H9 (cell line): Measurements from ENCODE around the gene PARL. TPM values are rescaled to one million over a fixed set of nuclear protein-coding genes. Genes with fewer than 3 reads are reported as not detected.

Source experiments
- DNase-seq: peaks from one replicate; pipeline ENCODE4 v3.0.0-alpha.2; 2017
- H2AFZ ChIP-seq: one replicate; pipeline ENCODE4 v1.6.1; 2013; ENCODE audit warnings: mild to moderate bottlenecking, low read length, control low read depth, moderate library complexity
- H2AK5ac ChIP-seq: 2 replicates; pipeline ENCODE4 v1.6.1; 2013; ENCODE audit warnings: low read length, control low read depth, mixed read lengths; ENCODE audit not compliant: insufficient read length
- H2BK120ac ChIP-seq: one replicate; pipeline ENCODE4 v1.6.1; 2013; ENCODE audit warnings: low read depth, mild to moderate bottlenecking, low read length, control low read depth, inconsistent platforms; ENCODE audit not compliant: poor library complexity, severe bottlenecking
- H2BK12ac ChIP-seq: 2 replicates; pipeline ENCODE4 v1.6.1; 2013; ENCODE audit warnings: low read length, control low read depth, mixed read lengths, low read depth; ENCODE audit not compliant: insufficient read length
- H2BK15ac ChIP-seq: 2 replicates; pipeline ENCODE4 v1.6.1; 2013; ENCODE audit warnings: low read depth, low read length, control low read depth
- H2BK20ac ChIP-seq: one replicate; pipeline ENCODE4 v1.6.1; 2013; ENCODE audit warnings: low read depth, mild to moderate bottlenecking, low read length, control low read depth, inconsistent platforms; ENCODE audit not compliant: poor library complexity, severe bottlenecking
- H2BK5ac ChIP-seq: 2 replicates; pipeline ENCODE4 v1.6.1; 2013; ENCODE audit warnings: low read length, control low read depth, mixed read lengths; ENCODE audit not compliant: insufficient read length
- H3K14ac ChIP-seq: 2 replicates; pipeline ENCODE4 v1.6.1; 2013; ENCODE audit warnings: low read length, control low read depth; ENCODE audit not compliant: insufficient read depth
- H3K18ac ChIP-seq: 2 replicates; pipeline ENCODE4 v1.6.1; 2013; ENCODE audit warnings: low read depth, mild to moderate bottlenecking, mixed read lengths, low read length, control low read depth; ENCODE audit not compliant: insufficient read length
- H3K23ac ChIP-seq: 2 replicates; pipeline ENCODE4 v1.6.1; 2013; ENCODE audit warnings: low read length, control low read depth, mixed read lengths, low read depth; ENCODE audit not compliant: insufficient read length
- H3K23me2 ChIP-seq: 2 replicates; pipeline ENCODE4 v1.6.1; 2013; ENCODE audit warnings: low read depth, mild to moderate bottlenecking, mixed read lengths, low read length, control low read depth; ENCODE audit not compliant: insufficient read length, poor library complexity, severe bottlenecking
- H3K27ac ChIP-seq: 2 replicates; pipeline ENCODE4 v1.5.1; 2013; ENCODE audit warnings: low read length, control low read depth, mixed read lengths, low read depth; ENCODE audit not compliant: insufficient read length
- H3K27me3 ChIP-seq: 2 replicates; pipeline ENCODE4 v1.6.1; 2013; ENCODE audit warnings: low read length, control low read depth, inconsistent platforms; ENCODE audit not compliant: insufficient read depth
- H3K4ac ChIP-seq: 2 replicates; pipeline ENCODE4 v1.6.1; 2013; ENCODE audit warnings: low read depth, mild to moderate bottlenecking, control low read depth, inconsistent platforms, low read length, moderate library complexity
- H3K4me1 ChIP-seq: 2 replicates; pipeline ENCODE4 v1.6.1; 2013; ENCODE audit warnings: low read length, control low read depth, inconsistent platforms; ENCODE audit not compliant: insufficient read depth
- H3K4me2 ChIP-seq: 2 replicates; pipeline ENCODE4 v1.6.1; 2013; ENCODE audit warnings: low read length, control low read depth, mixed read lengths; ENCODE audit not compliant: insufficient read length, insufficient read depth
- H3K56ac ChIP-seq: 2 replicates; pipeline ENCODE4 v1.6.1; 2013; ENCODE audit warnings: low read depth, mild to moderate bottlenecking, mixed read lengths, low read length, control low read depth; ENCODE audit not compliant: insufficient read length
- H3K79me1 ChIP-seq: 2 replicates; pipeline ENCODE4 v1.6.1; 2013; ENCODE audit warnings: low read depth, mild to moderate bottlenecking, moderate library complexity, low read length, control low read depth, inconsistent platforms; ENCODE audit not compliant: insufficient read depth, poor library complexity, severe bottlenecking
- H3K79me2 ChIP-seq: 2 replicates; pipeline ENCODE4 v1.6.1; 2013; ENCODE audit warnings: low read length, control low read depth, inconsistent platforms; ENCODE audit not compliant: insufficient read depth
- H3K9ac ChIP-seq: 2 replicates; pipeline ENCODE4 v1.6.1; 2013; ENCODE audit warnings: low read length, control low read depth, mixed read lengths; ENCODE audit not compliant: insufficient read length; ENCODE audit errors: extremely low read depth
- H3K9me3 ChIP-seq: one replicate; pipeline ENCODE4 v1.6.1; 2013; ENCODE audit warnings: low read depth, low read length, inconsistent platforms; ENCODE audit not compliant: control insufficient read depth
- H3T11ph ChIP-seq: one replicate; pipeline ENCODE4 v1.6.1; 2013; ENCODE audit warnings: mild to moderate bottlenecking, low read length, control low read depth, inconsistent platforms
- H4K20me1 ChIP-seq: one replicate; pipeline ENCODE4 v1.6.1; 2013; ENCODE audit not compliant: control insufficient read depth, insufficient read length, insufficient read depth
- H4K5ac ChIP-seq: 2 replicates; pipeline ENCODE4 v1.6.1; 2013; ENCODE audit warnings: low read depth, mild to moderate bottlenecking, mixed read lengths, low read length, control low read depth; ENCODE audit not compliant: insufficient read length
- H4K8ac ChIP-seq: replicated peaks from 2 replicates; pipeline ENCODE4 v1.6.1; 2013; ENCODE audit warnings: low read length, control low read depth, mixed read lengths, low read depth; ENCODE audit not compliant: insufficient read length
- H4K91ac ChIP-seq: 2 replicates; pipeline ENCODE4 v1.6.1; 2013; ENCODE audit warnings: low read depth, mild to moderate bottlenecking, moderate library complexity, mixed read lengths, low read length, control low read depth; ENCODE audit not compliant: insufficient read length
- H3K27ac Mint-ChIP-seq, 3 experiments: 2 replicates in 2 of 3; 3 replicates in 1 of 3; pipeline ENCODE4 v1.8.0; 2020 to 2021; ENCODE audit warnings: mixed read lengths in 3 of 3, mild to moderate bottlenecking in 1 of 3, moderate library complexity in 1 of 3
- H3K27me3 Mint-ChIP-seq: 2 replicates; pipeline ENCODE4 v1.8.0; 2021; ENCODE audit warnings: low read depth, mild to moderate bottlenecking, moderate library complexity, mixed read lengths
- H3K36me3 Mint-ChIP-seq, 3 experiments: 2 replicates in 2 of 3; 3 replicates in 1 of 3; pipeline ENCODE4 v1.8.0; 2020 to 2021; ENCODE audit warnings: low read depth in 3 of 3, mixed read lengths in 3 of 3; ENCODE audit not compliant: insufficient read depth in 1 of 3
- H3K4me1 Mint-ChIP-seq, 2 experiments: 2 replicates each; pipeline ENCODE4 v1.8.0; 2020; ENCODE audit warnings: mixed read lengths in 2 of 2
- H3K4me3 Mint-ChIP-seq, 2 experiments: 2 replicates in 1 of 2; 3 replicates in 1 of 2; pipeline ENCODE4 v1.8.0; 2020 to 2021; ENCODE audit warnings: mild to moderate bottlenecking in 2 of 2, mixed read lengths in 2 of 2, moderate library complexity in 1 of 2
- H3K9me3 Mint-ChIP-seq, 2 experiments: 2 replicates in 1 of 2; 3 replicates in 1 of 2; pipeline ENCODE4 v1.8.0; 2020; ENCODE audit warnings: mild to moderate bottlenecking in 2 of 2, mixed read lengths in 2 of 2, moderate library complexity in 1 of 2
- CTCF ChIP-seq: fragments of 200-600 bp; sonication (generic); conservative IDR thresholded peaks from 3 replicates; pipeline ENCODE4 v1.8.0; 2021; ENCODE audit warnings: antibody characterized with exemption, mild to moderate bottlenecking
- WGBS: extraction: QIAGEN DNeasy Blood & Tissue Kit; methylation state at CpG from one replicate; pipeline ENCODE4 v1.1.7; 2013; ENCODE audit warnings: missing lambda C conversion rate, low lambda C conversion rate, mixed read lengths; ENCODE audit not compliant: insufficient read length; ENCODE audit errors: extremely low coverage; 5-methylcytosine and 5-hydroxymethylcytosine counted together
- total RNA-seq: library from RNA; stranded (reverse); gene quantifications from 2 replicates; pipeline ENCODE4 v1.2.1, GENCODE V29; 2021

PARL gene
- total RNA-seq, 1 experiment from 2014 or later, result 94.5 TPM

DNA sequence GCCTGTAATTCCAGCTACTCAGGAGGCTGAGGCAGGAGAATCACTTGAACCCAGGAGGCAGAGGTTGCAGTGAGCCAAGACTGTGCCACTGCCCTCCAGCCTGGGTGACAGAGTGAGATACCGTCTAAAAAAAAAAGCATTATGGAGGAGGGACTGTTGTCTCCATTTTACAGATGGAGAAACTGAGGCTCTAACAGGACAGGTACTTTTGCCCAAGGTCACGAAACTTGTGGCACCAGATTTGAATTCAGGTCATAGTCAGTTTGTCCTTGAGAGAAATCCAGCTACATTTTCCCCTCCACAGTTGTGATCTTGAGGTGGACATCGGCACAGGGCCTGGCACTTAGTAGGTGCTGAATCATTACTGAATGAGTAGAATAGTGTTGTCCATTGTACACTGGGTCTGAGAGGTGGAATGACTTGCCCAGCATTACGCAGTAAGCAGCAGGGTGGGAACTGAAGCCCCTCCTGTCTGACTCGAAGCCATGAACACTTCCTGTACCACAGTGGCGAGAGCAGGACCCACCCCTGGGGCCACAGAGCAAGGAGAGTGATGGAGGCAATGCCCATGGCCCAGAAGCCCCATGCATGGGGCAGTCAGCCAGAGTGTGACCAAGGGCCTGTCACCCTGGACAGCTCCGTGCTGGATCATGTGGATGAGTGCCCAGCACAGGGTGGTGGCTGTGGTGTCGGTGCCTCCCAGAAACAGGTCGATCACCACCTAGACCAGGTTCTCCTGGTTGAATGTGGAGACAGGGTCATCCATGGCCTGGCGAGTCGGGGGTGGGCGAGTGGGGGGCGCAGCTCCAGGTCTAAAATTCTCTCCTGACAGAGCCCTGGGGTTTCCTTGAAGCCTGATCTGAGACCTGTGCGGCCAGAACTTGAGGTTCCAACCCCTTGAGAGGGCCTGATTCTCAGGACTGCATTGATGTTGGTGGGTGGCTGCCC lies 20.4 kb upstream of the PARL start:
- Histone ChIP-seq H3K4ac (no peak overlapping the region), H4K91ac (no peak overlapping the region), H3K18ac (no peak overlapping the region), H3K56ac (no peak overlapping the region), H3K14ac (no peak overlapping the region), H2BK12ac (no peak overlapping the region), H3K79me2 (no peaks in the 10 kb centered on the region), H2BK20ac (no peak overlapping the region), H2AFZ (no peak overlapping the region), H4K5ac (no peak overlapping the region), H3K9me3 (no peaks in the 10 kb centered on the region), H2BK5ac (no peak overlapping the region), H4K20me1 (no peaks in the 10 kb centered on the region), H3T11ph (no peak overlapping the region), H3K9ac (no peak overlapping the region), H3K79me1 (no peaks in the 10 kb centered on the region), H3K4me1 (peaks cover 3% of the 10 kb centered on the region; the same call in 1 of the 2 replicates), H2BK15ac (no peak overlapping the region), H3K23me2 (no peaks in the 10 kb centered on the region), H3K23ac (no peak overlapping the region), H3K27ac (no peak overlapping the region), H2AK5ac (no peak overlapping the region), H3K27me3 (no peaks in the 10 kb centered on the region), H2BK120ac (no peak overlapping the region), H3K4me2 (no peak overlapping the region), H4K8ac (no peak overlapping the region)
- H3K36me3 Mint-ChIP-seq, result peaks cover 0 to 2% (median 0%) of the 10 kb centered on the region in 3 experiments; a peak in 1 of 7 replicates
- H3K27ac Mint-ChIP-seq, result peak overlapping the region in 1 of 3 experiments; percentile 22; a peak in 1 of 7 replicates
- H3K4me1 Mint-ChIP-seq, result peaks cover 4 to 15% of the 10 kb centered on the region in 2 experiments
- DNase-seq, result no peak
- TF ChIP-seq CTCF, result no peak
- peaks cover 4% of the 10 kb centered on the region in 2 experiments; a peak in 2 of 5 replicates for H3K9me3 Mint-ChIP-seq
- no peak overlapping the region; a peak in 1 of 5 replicates for H3K4me3 Mint-ChIP-seq
- WGBS, result no CpG with 5 or more reads among the region's 14 CpGs
- peaks cover 2% of the 10 kb centered on the region; the same call in 1 of the 2 replicates for H3K27me3 Mint-ChIP-seq
